Neuronal stem cell (in vitro differentiated cells): ENCODE data around the gene ANO9.

Experiments
- DNase-seq: peaks from one replicate; pipeline ENCODE4 v3.0.0-alpha.2; 2013; ENCODE audit warnings: low spot score
- H2AFZ ChIP-seq: one replicate; pipeline ENCODE4 v1.6.1; 2013; ENCODE audit warnings: mild to moderate bottlenecking, low read length, inconsistent platforms
- H2AK5ac ChIP-seq: 2 replicates; pipeline ENCODE4 v1.6.1; 2013; ENCODE audit warnings: low read depth, mild to moderate bottlenecking, inconsistent platforms, low read length, moderate library complexity, mixed read lengths
- H2BK120ac ChIP-seq: 2 replicates; pipeline ENCODE4 v1.6.1; 2013; ENCODE audit warnings: low read depth, mild to moderate bottlenecking, inconsistent platforms, low read length, moderate library complexity, mixed read lengths
- H2BK12ac ChIP-seq: one replicate; pipeline ENCODE4 v1.6.1; 2013; ENCODE audit warnings: low read length, inconsistent platforms
- H2BK15ac ChIP-seq: 2 replicates; pipeline ENCODE4 v1.6.1; 2013; ENCODE audit warnings: mild to moderate bottlenecking, low read length, inconsistent platforms, mixed read lengths
- H2BK5ac ChIP-seq: one replicate; pipeline ENCODE4 v1.6.1; 2013; ENCODE audit warnings: inconsistent platforms, mild to moderate bottlenecking, low read length, moderate library complexity
- H3K14ac ChIP-seq: one replicate; pipeline ENCODE4 v1.6.1; 2013; ENCODE audit warnings: low read length, inconsistent platforms
- H3K18ac ChIP-seq: 2 replicates; pipeline ENCODE4 v1.6.1; 2013; ENCODE audit warnings: low read length, inconsistent platforms
- H3K23ac ChIP-seq: 2 replicates; pipeline ENCODE4 v1.6.1; 2013; ENCODE audit warnings: low read depth, mild to moderate bottlenecking, mixed read lengths, low read length, inconsistent platforms; ENCODE audit not compliant: poor library complexity
- H3K27ac ChIP-seq: replicated peaks from 3 replicates; pipeline ENCODE4 v1.5.1; 2013; ENCODE audit warnings: low read length, inconsistent platforms
- H3K27me3 ChIP-seq, 3 experiments: 2 replicates each; pipeline ENCODE4 v1.6.1; 2013; ENCODE audit warnings: low read length in 3 of 3, mild to moderate bottlenecking in 2 of 3, inconsistent platforms in 1 of 3, low read depth in 1 of 3, mixed read lengths in 1 of 3, moderate library complexity in 1 of 3; ENCODE audit not compliant: control insufficient read depth in 3 of 3, insufficient read depth in 3 of 3
- H3K36me3 ChIP-seq, 2 donors: replicated peaks in 1 of 2; 2 replicates each; pipeline ENCODE4 v1.6.1; 2013; ENCODE audit warnings: low read length in 2 of 2; ENCODE audit not compliant: control insufficient read depth in 2 of 2, insufficient read depth in 2 of 2
- H3K4ac ChIP-seq: 2 replicates; pipeline ENCODE4 v1.6.1; 2013; ENCODE audit warnings: inconsistent platforms, mild to moderate bottlenecking, low read length, moderate library complexity
- H3K4me1 ChIP-seq, 2 donors: 1 replicate in 1 of 2; 2 replicates in 1 of 2; pipeline ENCODE4 v1.6.1; 2013; ENCODE audit warnings: low read length in 2 of 2, low read depth in 1 of 2; ENCODE audit not compliant: control insufficient read depth in 2 of 2, insufficient read depth in 1 of 2
- H3K4me2 ChIP-seq: one replicate; pipeline ENCODE4 v1.6.1; 2013; ENCODE audit warnings: mild to moderate bottlenecking, low read length, inconsistent platforms; ENCODE audit not compliant: insufficient read depth, poor library complexity, severe bottlenecking
- H3K4me3 ChIP-seq, 2 donors: 2 replicates each; pipeline ENCODE4 v1.5.1; 2013; ENCODE audit warnings: low read length in 2 of 2, mild to moderate bottlenecking in 2 of 2, inconsistent platforms in 1 of 2, moderate library complexity in 1 of 2
- H3K79me1 ChIP-seq: one replicate; pipeline ENCODE4 v1.6.1; 2013; ENCODE audit warnings: low read depth, mild to moderate bottlenecking, inconsistent platforms, low read length, moderate library complexity
- H3K9ac ChIP-seq: one replicate; pipeline ENCODE4 v1.6.1; 2013; ENCODE audit warnings: mild to moderate bottlenecking, low read depth, low read length, inconsistent platforms; ENCODE audit not compliant: poor library complexity
- H3K9me3 ChIP-seq, 2 donors: replicated peaks in 1 of 2; 2 replicates each; pipeline versions ENCODE3 to v1.6.1; 2013; ENCODE audit warnings: low read length in 2 of 2, mild to moderate bottlenecking in 2 of 2, inconsistent platforms in 1 of 2, low read depth in 1 of 2, mixed read lengths in 1 of 2, moderate library complexity in 1 of 2; ENCODE audit not compliant: control insufficient read depth in 2 of 2, insufficient read depth in 1 of 2
- H4K8ac ChIP-seq: one replicate; pipeline ENCODE4 v1.6.1; 2013; ENCODE audit warnings: low read depth, mild to moderate bottlenecking, inconsistent platforms, low read length, moderate library complexity
- H4K91ac ChIP-seq: one replicate; pipeline ENCODE4 v1.6.1; 2013; ENCODE audit warnings: low read length, low read depth, mild to moderate bottlenecking, inconsistent platforms; ENCODE audit not compliant: poor library complexity
- WGBS, 2 donors: extraction: QIAGEN DNeasy Blood & Tissue Kit; methylation state at CpG; one replicate each; pipeline ENCODE4 v1.1.7; 2013; ENCODE audit warnings: missing lambda C conversion rate in 2 of 2, mixed read lengths in 1 of 2; ENCODE audit not compliant: insufficient read length in 2 of 2, insufficient replicate concordance in 1 of 2; ENCODE audit errors: extremely low coverage in 2 of 2; 5-methylcytosine and 5-hydroxymethylcytosine counted together

Gene ANO9

DNA sequence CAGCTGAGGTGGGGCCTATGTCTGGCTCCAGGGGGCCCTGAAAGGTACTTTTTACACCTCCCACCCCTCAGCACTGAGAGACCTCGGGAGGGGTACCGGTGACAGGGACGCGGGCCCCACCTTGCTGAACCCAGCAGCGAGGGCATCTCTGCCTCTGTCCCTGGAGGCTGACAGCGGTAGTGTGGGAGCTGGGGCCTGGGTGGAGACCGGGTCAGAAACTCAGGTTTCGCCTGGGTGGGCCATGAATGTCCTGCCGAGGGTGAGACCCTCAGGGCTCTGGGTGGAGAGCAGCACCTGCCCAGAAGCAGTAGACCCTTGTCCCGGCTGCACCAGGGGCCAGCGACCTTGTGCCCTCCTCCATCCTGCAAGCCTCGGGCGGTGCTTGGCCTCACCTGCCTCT is 30.5 kb upstream of the ANO9 start:
- H3K27me3 ChIP-seq: no peaks in the 10 kb centered on the region
- no peak overlapping the region for H3K4me3 ChIP-seq
- no peak overlapping the region for H3K9ac ChIP-seq
- H4K8ac ChIP-seq: no peak overlapping the region
- H2BK120ac ChIP-seq: no peak overlapping the region
- no CpG with 5 or more reads among the region's 13 CpGs for WGBS, 2 donors
- peaks cover 0 to 4% of the 10 kb centered on the region in 2 donors for H3K9me3 ChIP-seq
- H2BK5ac ChIP-seq: no peak overlapping the region
- no peak for DNase-seq
- H3K36me3 ChIP-seq: peaks cover 7 to 10% of the 10 kb centered on the region in 2 donors
- H4K91ac ChIP-seq: no peak overlapping the region
- no peak overlapping the region for H2BK15ac ChIP-seq
- no peak overlapping the region for H2BK12ac ChIP-seq
- H3K4me1 ChIP-seq: peaks cover 9 to 15% of the 10 kb centered on the region in 2 donors
- H2AFZ ChIP-seq: no peak overlapping the region
- no peak overlapping the region for H3K14ac ChIP-seq
- H3K4me2 ChIP-seq: no peak overlapping the region
- H3K27ac ChIP-seq: no peak overlapping the region
- peak overlapping the region; percentile 2 for H3K23ac ChIP-seq
- no peak overlapping the region for H3K18ac ChIP-seq
- peaks cover 21% of the 10 kb centered on the region for H3K79me1 ChIP-seq
- no peak overlapping the region for H3K4ac ChIP-seq
- no peak overlapping the region for H2AK5ac ChIP-seq

GRCh38 chr11:471468-472145 is 29.8 kb upstream of the ANO9 start:
- Histone ChIP-seq H3K9me3 (peaks cover 0 to 4% of the 10 kb centered on the region in 2 donors), H2BK120ac (no peak overlapping the region), H3K9ac (no peak overlapping the region), H3K4ac (no peak overlapping the region), H2AFZ (no peak overlapping the region), H4K91ac (peak overlapping the region; percentile 92), H3K14ac (peak overlapping the region; percentile 71), H2BK12ac (peak overlapping the region; percentile 73), H3K18ac (peak overlapping the region; percentile 71), H3K36me3 (peaks cover 7 to 10% of the 10 kb centered on the region in 2 donors), H3K4me3 (no peak overlapping the region), H3K27me3 (no peaks in the 10 kb centered on the region), H3K79me1 (peaks cover 16% of the 10 kb centered on the region), H2BK5ac (no peak overlapping the region), H4K8ac (peak overlapping the region; percentile 65), H3K4me1 (peaks cover 7 to 10% of the 10 kb centered on the region in 2 donors), H3K23ac (peak overlapping the region; percentile 91), H3K4me2 (no peak overlapping the region), H2AK5ac (no peak overlapping the region), H3K27ac (no peak overlapping the region), H2BK15ac (no peak overlapping the region)
- DNase-seq: no peak
- whole genome bisulfite sequencing, 2 donors: no CpG with 5 or more reads among the region's 61 CpGs

DNA sequence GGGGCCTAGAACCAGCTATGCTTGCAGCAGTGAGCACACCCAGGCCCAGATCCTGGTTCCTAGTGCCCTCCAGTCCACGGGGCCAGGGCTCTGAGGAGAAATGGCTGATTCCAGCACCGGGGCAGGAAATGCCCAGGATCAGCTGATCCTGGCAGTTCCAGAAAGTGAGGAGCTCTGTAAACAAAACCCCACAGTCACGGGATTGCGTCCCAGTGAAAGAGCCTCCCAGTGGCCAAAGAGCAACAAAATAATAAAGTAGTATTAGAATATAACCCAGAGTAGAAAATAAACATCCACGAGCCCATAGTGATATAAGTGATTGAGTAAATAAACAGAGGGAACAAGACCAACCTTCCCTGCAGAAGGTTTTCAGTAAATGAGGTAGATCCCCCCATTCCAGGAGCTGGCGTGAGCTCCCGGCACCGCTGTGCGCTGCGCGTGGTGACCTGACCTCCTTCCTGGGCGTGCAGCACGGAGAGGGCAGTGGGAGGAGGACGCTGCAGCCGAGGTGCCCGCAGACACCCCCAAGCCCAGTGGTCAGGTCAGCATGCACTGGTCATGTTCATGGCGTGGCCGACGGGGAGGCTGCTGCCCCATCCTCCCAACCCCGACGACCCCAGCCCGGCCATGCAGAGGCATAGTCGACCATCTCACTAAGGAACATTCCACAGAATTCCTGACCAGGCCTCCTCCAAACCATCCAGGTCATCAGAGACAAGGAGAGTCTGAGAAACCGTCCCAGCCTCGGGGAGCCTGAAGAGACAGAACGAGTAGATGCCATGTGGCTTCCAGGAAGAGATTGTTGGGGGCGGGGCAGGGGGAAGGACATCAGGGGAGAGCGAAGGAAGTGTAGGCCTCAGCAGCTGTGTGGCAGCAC is 28.1 kb upstream of the ANO9 start:
- DNase-seq: no peak
- peaks cover 7 to 10% of the 10 kb centered on the region in 2 donors for H3K4me1 ChIP-seq
- H2BK5ac ChIP-seq: no peak overlapping the region
- no peak overlapping the region for H2AK5ac ChIP-seq
- peaks cover 3 to 12% of the 10 kb centered on the region in 2 donors for H3K36me3 ChIP-seq
- H2BK12ac ChIP-seq: peak overlapping the region; percentile 30
- H3K23ac ChIP-seq: peak overlapping the region; percentile 68
- no peak overlapping the region for H3K4ac ChIP-seq
- no peak overlapping the region for H3K9ac ChIP-seq
- peak overlapping the region; percentile 38 for H2BK15ac ChIP-seq
- no peak overlapping the region for H3K4me2 ChIP-seq
- H3K14ac ChIP-seq: no peak overlapping the region
- H3K27me3 ChIP-seq: no peaks in the 10 kb centered on the region
- no peak overlapping the region for H2BK120ac ChIP-seq
- no CpG with 5 or more reads among the region's 28 CpGs for WGBS, 2 donors
- no peak overlapping the region for H4K8ac ChIP-seq
- H3K4me3 ChIP-seq: no peak overlapping the region
- no peak overlapping the region for H3K27ac ChIP-seq
- H4K91ac ChIP-seq: no peak overlapping the region
- H3K18ac ChIP-seq: no peak overlapping the region
- H3K79me1 ChIP-seq: peaks cover 11% of the 10 kb centered on the region
- H3K9me3 ChIP-seq: peaks cover 0 to 4% of the 10 kb centered on the region in 2 donors
- no peak overlapping the region for H2AFZ ChIP-seq
